Measurements from ENCODE around the gene SPEG. TPM values are rescaled to one million over a fixed set of nuclear protein-coding genes. Genes with fewer than 3 reads are reported as not detected.

SPEG gene
- total and polyA plus RNA-seq, 2 of the 8 experiments (the other 6 are each of a cell fraction or from before 2014, with no cell fraction given): 19.9 to 32.0 TPM

DNA sequence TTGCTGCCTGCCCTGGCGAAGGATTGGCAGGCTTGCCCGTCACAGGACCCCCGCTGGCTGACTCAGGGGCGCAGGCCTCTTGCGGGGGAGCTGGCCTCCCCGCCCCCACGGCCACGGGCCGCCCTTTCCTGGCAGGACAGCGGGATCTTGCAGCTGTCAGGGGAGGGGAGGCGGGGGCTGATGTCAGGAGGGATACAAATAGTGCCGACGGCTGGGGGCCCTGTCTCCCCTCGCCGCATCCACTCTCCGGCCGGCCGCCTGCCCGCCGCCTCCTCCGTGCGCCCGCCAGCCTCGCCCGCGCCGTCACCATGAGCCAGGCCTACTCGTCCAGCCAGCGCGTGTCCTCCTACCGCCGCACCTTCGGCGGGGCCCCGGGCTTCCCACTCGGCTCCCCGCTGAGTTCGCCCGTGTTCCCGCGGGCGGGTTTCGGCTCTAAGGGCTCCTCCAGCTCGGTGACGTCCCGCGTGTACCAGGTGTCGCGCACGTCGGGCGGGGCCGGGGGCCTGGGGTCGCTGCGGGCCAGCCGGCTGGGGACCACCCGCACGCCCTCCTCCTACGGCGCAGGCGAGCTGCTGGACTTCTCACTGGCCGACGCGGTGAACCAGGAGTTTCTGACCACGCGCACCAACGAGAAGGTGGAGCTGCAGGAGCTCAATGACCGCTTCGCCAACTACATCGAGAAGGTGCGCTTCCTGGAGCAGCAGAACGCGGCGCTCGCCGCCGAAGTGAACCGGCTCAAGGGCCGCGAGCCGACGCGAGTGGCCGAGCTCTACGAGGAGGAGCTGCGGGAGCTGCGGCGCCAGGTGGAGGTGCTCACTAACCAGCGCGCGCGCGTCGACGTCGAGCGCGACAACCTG, 16.3 kb upstream of the SPEG start, which contains the start of gene DES (continued):
- TF ChIP-seq, protein P1, sequence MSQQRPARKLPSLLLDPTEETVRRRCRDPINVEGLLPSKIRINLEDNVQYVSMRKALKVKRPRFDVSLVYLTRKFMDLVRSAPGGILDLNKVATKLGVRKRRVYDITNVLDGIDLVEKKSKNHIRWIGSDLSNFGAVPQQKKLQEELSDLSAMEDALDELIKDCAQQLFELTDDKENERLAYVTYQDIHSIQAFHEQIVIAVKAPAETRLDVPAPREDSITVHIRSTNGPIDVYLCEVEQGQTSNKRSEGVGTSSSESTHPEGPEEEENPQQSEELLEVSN (IDR thresholded peaks at IDR 0.05): peak; percentile 91
- peak; percentile 48 for TF ChIP-seq CREB1 (IDR thresholded peaks at IDR 0.05)
- no peak for TF ChIP-seq HDAC2 (IDR thresholded peaks at IDR 0.05; ENCODE audit: borderline replicate concordance in 1 of 2, low read depth in 2 of 2, low read length in 2 of 2)
- TF ChIP-seq, protein P2, sequence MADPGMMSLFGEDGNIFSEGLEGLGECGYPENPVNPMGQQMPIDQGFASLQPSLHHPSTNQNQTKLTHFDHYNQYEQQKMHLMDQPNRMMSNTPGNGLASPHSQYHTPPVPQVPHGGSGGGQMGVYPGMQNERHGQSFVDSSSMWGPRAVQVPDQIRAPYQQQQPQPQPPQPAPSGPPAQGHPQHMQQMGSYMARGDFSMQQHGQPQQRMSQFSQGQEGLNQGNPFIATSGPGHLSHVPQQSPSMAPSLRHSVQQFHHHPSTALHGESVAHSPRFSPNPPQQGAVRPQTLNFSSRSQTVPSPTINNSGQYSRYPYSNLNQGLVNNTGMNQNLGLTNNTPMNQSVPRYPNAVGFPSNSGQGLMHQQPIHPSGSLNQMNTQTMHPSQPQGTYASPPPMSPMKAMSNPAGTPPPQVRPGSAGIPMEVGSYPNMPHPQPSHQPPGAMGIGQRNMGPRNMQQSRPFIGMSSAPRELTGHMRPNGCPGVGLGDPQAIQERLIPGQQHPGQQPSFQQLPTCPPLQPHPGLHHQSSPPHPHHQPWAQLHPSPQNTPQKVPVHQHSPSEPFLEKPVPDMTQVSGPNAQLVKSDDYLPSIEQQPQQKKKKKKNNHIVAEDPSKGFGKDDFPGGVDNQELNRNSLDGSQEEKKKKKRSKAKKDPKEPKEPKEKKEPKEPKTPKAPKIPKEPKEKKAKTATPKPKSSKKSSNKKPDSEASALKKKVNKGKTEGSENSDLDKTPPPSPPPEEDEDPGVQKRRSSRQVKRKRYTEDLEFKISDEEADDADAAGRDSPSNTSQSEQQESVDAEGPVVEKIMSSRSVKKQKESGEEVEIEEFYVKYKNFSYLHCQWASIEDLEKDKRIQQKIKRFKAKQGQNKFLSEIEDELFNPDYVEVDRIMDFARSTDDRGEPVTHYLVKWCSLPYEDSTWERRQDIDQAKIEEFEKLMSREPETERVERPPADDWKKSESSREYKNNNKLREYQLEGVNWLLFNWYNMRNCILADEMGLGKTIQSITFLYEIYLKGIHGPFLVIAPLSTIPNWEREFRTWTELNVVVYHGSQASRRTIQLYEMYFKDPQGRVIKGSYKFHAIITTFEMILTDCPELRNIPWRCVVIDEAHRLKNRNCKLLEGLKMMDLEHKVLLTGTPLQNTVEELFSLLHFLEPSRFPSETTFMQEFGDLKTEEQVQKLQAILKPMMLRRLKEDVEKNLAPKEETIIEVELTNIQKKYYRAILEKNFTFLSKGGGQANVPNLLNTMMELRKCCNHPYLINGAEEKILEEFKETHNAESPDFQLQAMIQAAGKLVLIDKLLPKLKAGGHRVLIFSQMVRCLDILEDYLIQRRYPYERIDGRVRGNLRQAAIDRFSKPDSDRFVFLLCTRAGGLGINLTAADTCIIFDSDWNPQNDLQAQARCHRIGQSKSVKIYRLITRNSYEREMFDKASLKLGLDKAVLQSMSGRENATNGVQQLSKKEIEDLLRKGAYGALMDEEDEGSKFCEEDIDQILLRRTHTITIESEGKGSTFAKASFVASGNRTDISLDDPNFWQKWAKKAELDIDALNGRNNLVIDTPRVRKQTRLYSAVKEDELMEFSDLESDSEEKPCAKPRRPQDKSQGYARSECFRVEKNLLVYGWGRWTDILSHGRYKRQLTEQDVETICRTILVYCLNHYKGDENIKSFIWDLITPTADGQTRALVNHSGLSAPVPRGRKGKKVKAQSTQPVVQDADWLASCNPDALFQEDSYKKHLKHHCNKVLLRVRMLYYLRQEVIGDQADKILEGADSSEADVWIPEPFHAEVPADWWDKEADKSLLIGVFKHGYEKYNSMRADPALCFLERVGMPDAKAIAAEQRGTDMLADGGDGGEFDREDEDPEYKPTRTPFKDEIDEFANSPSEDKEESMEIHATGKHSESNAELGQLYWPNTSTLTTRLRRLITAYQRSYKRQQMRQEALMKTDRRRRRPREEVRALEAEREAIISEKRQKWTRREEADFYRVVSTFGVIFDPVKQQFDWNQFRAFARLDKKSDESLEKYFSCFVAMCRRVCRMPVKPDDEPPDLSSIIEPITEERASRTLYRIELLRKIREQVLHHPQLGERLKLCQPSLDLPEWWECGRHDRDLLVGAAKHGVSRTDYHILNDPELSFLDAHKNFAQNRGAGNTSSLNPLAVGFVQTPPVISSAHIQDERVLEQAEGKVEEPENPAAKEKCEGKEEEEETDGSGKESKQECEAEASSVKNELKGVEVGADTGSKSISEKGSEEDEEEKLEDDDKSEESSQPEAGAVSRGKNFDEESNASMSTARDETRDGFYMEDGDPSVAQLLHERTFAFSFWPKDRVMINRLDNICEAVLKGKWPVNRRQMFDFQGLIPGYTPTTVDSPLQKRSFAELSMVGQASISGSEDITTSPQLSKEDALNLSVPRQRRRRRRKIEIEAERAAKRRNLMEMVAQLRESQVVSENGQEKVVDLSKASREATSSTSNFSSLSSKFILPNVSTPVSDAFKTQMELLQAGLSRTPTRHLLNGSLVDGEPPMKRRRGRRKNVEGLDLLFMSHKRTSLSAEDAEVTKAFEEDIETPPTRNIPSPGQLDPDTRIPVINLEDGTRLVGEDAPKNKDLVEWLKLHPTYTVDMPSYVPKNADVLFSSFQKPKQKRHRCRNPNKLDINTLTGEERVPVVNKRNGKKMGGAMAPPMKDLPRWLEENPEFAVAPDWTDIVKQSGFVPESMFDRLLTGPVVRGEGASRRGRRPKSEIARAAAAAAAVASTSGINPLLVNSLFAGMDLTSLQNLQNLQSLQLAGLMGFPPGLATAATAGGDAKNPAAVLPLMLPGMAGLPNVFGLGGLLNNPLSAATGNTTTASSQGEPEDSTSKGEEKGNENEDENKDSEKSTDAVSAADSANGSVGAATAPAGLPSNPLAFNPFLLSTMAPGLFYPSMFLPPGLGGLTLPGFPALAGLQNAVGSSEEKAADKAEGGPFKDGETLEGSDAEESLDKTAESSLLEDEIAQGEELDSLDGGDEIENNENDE (IDR thresholded peaks at IDR 0.05; ENCODE audit: insufficient replicate concordance, low read length): no peak
- peak; percentile 56 for TF ChIP-seq ASH2L (IDR thresholded peaks at IDR 0.05; ENCODE audit: low read length)
- TF ChIP-seq SIN3A (conservative IDR thresholded peaks at IDR 0.05 in 1 of 2, IDR thresholded peaks at IDR 0.05 in 1 of 2; ENCODE audit: low read depth in 1 of 2, low read length in 2 of 2): 0 out of 4 replicates have a peak, but pooled peaks of 1 of the 2 experiments have one; percentile 9
- peak; percentile 82 for TF ChIP-seq SUZ12 (IDR thresholded peaks at IDR 0.05; ENCODE audit: low read length)
- no peak for TF ChIP-seq EP300 (IDR thresholded peaks at IDR 0.05; ENCODE audit: borderline replicate concordance in 1 of 2, low read depth in 2 of 2, low read length in 2 of 2)
